ENCODE measurements around the gene R3HDM1. TPM values are rescaled to one million over a fixed set of nuclear protein-coding genes. Genes with fewer than 3 reads are reported as not detected.

The R3HDM1 gene
- total RNA-seq, 4 donors from 2014 or later, result 13.1 to 56.6 (median 19.6) TPM

DNA sequence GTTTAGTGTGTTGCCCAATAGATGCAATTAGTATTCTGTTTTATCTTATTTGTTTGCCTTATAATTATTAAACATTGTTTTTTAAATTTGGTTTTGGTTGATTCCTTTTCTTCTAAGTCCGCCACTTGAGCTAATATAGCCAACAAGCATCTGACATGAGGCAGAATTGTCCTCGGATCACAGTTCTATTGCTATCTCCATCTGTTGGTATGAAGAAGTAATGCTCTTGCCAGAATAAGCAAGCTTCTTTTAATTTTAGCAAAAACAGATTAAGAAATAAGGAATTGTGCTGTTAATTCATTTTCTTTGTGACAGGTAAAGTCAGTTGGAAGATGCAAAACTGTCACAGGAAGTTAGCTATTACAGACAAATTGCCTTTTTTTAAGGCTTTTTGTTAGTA is 54.3 kb downstream of the R3HDM1 start:
- intact Hi-C loops (cut with DNase I), result no loop called here
- H3K36me3 ChIP-seq, result no peaks in the 10 kb centered on the region
- DNase-seq (ENCODE audit: extremely low spot score), result no peak
- no peak overlapping the region for H3K27ac ChIP-seq (replicated peaks in 1 of 4)
- no peak overlapping the region for H3K4me3 ChIP-seq
- 72% methylated on average over 2 of the region's 2 CpGs for WGBS
- H3K9me3 ChIP-seq, result no peaks in the 10 kb centered on the region
- H3K4me1 ChIP-seq, result peaks cover 0 to 8% (median 0%) of the 10 kb centered on the region in 4 donors
- no peaks in the 10 kb centered on the region for H3K27me3 ChIP-seq
- TF ChIP-seq CTCF (IDR thresholded peaks at IDR 0.05) (no peak), POLR2AphosphoS5 (IDR thresholded peaks at IDR 0.05) (no peak), POLR2A (IDR thresholded peaks at IDR 0.05; ENCODE audit: low read depth) (no peak), EP300 (IDR thresholded peaks at IDR 0.05) (no peak)

DNA sequence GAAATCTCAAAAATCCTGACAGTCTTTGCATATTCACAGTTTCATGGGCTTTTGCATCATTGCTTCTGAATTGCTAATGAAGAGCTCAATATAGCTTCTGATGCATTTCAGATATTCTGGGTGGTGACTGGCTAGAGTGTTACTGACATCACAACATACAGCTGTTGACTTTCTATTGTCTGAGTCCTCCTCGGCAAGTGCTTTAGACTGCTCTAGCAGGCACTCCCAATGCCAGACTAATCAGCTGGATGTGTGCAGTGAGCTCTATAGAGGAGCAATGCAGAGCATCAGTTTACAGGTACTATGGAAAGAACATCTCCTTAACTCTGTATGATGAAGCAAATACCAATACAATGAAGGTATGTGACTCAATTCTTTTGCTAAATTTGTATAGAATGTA is 54.9 kb downstream of the R3HDM1 start:
- TF ChIP-seq POLR2A (IDR thresholded peaks at IDR 0.05; ENCODE audit: low read depth), result no peak
- TF ChIP-seq EP300 (IDR thresholded peaks at IDR 0.05), result no peak
- TF ChIP-seq CTCF (IDR thresholded peaks at IDR 0.05), result no peak
- no peak for TF ChIP-seq POLR2AphosphoS5 (IDR thresholded peaks at IDR 0.05)
- Histone ChIP-seq H3K4me1 (peaks cover 0 to 8% (median 0%) of the 10 kb centered on the region in 4 donors), H3K9me3 (no peaks in the 10 kb centered on the region), H3K27ac (replicated peaks in 1 of 4) (no peak overlapping the region), H3K4me3 (no peak overlapping the region), H3K27me3 (no peaks in the 10 kb centered on the region), H3K36me3 (no peaks in the 10 kb centered on the region)
- WGBS, result no CpG with 5 or more reads among the region's 1 CpG
- intact Hi-C loops (cut with DNase I), result no loop called here
- DNase-seq (ENCODE audit: extremely low spot score), result no peak

DNA sequence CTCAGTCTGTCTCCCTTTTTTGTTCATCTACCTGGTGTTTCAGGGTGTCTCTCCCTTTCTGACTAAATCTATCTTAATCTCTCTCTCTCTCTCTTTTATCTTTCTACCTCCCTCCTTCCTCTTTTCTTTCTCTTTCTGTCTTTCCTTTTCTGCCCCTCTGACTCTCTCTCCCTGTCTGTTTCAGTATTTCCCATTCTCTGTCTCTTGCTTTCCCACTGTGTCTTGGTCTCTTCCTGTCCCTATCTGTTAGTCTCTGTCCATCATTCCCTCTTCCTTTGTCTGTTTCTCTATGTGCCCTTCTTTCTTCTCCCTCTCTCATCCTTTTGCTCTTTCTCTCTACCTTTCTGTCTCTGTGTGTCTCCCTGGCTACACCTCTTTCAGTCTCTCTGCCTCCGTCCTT is 56.7 kb downstream of the R3HDM1 start:
- DNase-seq (ENCODE audit: extremely low spot score), result no peak
- intact Hi-C loops (cut with DNase I), result no loop called here
- H3K27ac ChIP-seq (replicated peaks in 1 of 4), result no peak overlapping the region
- H3K4me1 ChIP-seq, result peaks cover 0 to 8% (median 0%) of the 10 kb centered on the region in 4 donors
- no peak overlapping the region for H3K4me3 ChIP-seq
- WGBS, result 82% methylated on average over 1 of the region's 1 CpG
- no peaks in the 10 kb centered on the region for H3K27me3 ChIP-seq
- peaks cover 0 to 6% (median 3%) of the 10 kb centered on the region in 4 donors for H3K9me3 ChIP-seq
- TF ChIP-seq CTCF (IDR thresholded peaks at IDR 0.05), result no peak
- TF ChIP-seq POLR2A (IDR thresholded peaks at IDR 0.05; ENCODE audit: low read depth), result no peak
- TF ChIP-seq EP300 (IDR thresholded peaks at IDR 0.05), result no peak
- no peak for TF ChIP-seq POLR2AphosphoS5 (IDR thresholded peaks at IDR 0.05)
- H3K36me3 ChIP-seq, result no peaks in the 10 kb centered on the region

DNA sequence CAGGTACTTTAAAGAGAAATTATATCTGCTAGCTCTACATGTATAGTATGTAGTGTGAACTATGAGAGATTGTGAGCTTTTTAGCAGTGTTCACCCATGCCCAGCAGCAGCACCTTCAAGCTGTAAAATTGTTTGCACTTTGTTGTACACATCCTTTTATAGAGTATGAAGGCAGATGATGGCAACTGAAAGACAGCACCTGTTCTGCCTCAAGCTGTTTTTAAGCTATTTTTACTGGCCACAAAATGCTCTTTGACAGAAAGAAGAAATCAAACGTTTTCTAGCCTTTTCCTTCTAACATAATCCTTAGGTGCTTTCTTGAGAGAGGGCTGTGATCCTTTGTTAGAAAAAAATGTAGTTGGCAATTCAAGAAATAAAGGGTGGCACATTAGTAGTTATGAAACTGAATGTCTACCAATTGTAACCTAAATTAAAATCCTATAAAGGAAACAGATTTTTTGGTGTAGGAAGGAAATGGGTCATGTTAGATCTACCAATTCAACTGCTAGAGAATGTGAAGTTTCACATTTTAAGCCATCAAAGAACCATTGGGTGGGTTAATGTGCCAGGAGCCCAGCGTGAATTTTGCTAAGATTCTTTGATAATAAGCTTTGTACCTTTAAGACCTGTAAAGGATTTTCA is 59.5 kb downstream of the R3HDM1 start:
- H3K27ac ChIP-seq (replicated peaks in 1 of 4), result no peak overlapping the region
- peaks cover 0 to 8% (median 0%) of the 10 kb centered on the region in 4 donors for H3K4me1 ChIP-seq
- WGBS, result 54% methylated on average over 2 of the region's 2 CpGs
- peaks cover 0 to 6% (median 3%) of the 10 kb centered on the region in 4 donors for H3K9me3 ChIP-seq
- DNase-seq (ENCODE audit: extremely low spot score), result no peak
- no peak overlapping the region for H3K4me3 ChIP-seq
- TF ChIP-seq POLR2AphosphoS5 (IDR thresholded peaks at IDR 0.05), result no peak
- TF ChIP-seq POLR2A (IDR thresholded peaks at IDR 0.05; ENCODE audit: low read depth), result no peak
- no peak for TF ChIP-seq EP300 (IDR thresholded peaks at IDR 0.05)
- no peak for TF ChIP-seq CTCF (IDR thresholded peaks at IDR 0.05)
- H3K27me3 ChIP-seq, result no peaks in the 10 kb centered on the region
- no peaks in the 10 kb centered on the region for H3K36me3 ChIP-seq
- intact Hi-C loops (cut with DNase I), result no loop called here

- 87% methylated on average over 2 of the region's 2 CpGs for WGBS
- no peaks in the 10 kb centered on the region for H3K9me3 ChIP-seq
- H3K4me3 ChIP-seq, result no peak overlapping the region
- no peaks in the 10 kb centered on the region for H3K27me3 ChIP-seq
- TF ChIP-seq POLR2AphosphoS5 (IDR thresholded peaks at IDR 0.05), result no peak
- TF ChIP-seq EP300 (IDR thresholded peaks at IDR 0.05), result no peak
- TF ChIP-seq CTCF (IDR thresholded peaks at IDR 0.05), result peak in 2 of 3 experiments; percentile 13 to 19
- H3K36me3 ChIP-seq, result peaks cover 10 to 35% (median 22%) of the 10 kb centered on the region in 4 donors
- no peak for DNase-seq (ENCODE audit: extremely low spot score)
- H3K4me1 ChIP-seq, result no peaks in the 10 kb centered on the region
- H3K27ac ChIP-seq (replicated peaks in 1 of 4), result no peak overlapping the region
- intact Hi-C loops (cut with DNase I), result no loop called here
Measured at GRCh38 chr2:135600915-135601314, 69.6 kb downstream of the R3HDM1 start.

All from esophagus muscularis mucosa (tissue), 4 donors.